ENCODE data around the gene KIF3B. TPM values are rescaled to one million over a fixed set of nuclear protein-coding genes. Genes with fewer than 3 reads are reported as not detected.

KIF3B gene
- total and polyA plus RNA-seq, 2 of the 13 experiments (the other 11 are each of a cell fraction or from before 2014, with no cell fraction given) = 23.6 to 28.8 TPM

- TF ChIP-seq AGO1 (IDR thresholded peaks at IDR 0.05; ENCODE audit: low read depth, low read length, poor library complexity, severe bottlenecking) = no peak
- no peak for TF ChIP-seq CREBL2 (CRISPR knock-in tag; IDR thresholded peaks at IDR 0.05; ENCODE audit: borderline replicate concordance)
- TF ChIP-seq HNF4G (IDR thresholded peaks at IDR 0.05; ENCODE audit: borderline replicate concordance, low read depth, low read length) = no peak
- TF ChIP-seq HNF4G (CRISPR knock-in tag; IDR thresholded peaks at IDR 0.05; ENCODE audit: borderline replicate concordance, low read depth) = no peak
- TF ChIP-seq SSRP1 (CRISPR knock-in tag; IDR thresholded peaks at IDR 0.05) = no peak
- no peak for TF ChIP-seq MTF2 (CRISPR knock-in tag; IDR thresholded peaks at IDR 0.05; ENCODE audit: borderline replicate concordance)
- no peak for TF ChIP-seq ZNF577 (CRISPR knock-in tag; IDR thresholded peaks at IDR 0.05; ENCODE audit: borderline replicate concordance, low read depth)
- no peak for TF ChIP-seq ZNF275 (CRISPR knock-in tag; IDR thresholded peaks at IDR 0.05; ENCODE audit: borderline replicate concordance)
- TF ChIP-seq ARNT (IDR thresholded peaks at IDR 0.05) = no peak
- TF ChIP-seq ZGPAT (CRISPR knock-in tag; IDR thresholded peaks at IDR 0.05) = peak; percentile 67; the same call in 1 of the 2 replicates
- no peak for TF ChIP-seq THRA (CRISPR knock-in tag; IDR thresholded peaks at IDR 0.05; ENCODE audit: borderline replicate concordance)
- TF ChIP-seq ZNF720 (CRISPR knock-in tag; IDR thresholded peaks at IDR 0.05) = no peak
- TF ChIP-seq NFAT5 (CRISPR knock-in tag; IDR thresholded peaks at IDR 0.05) = no peak
- no peak for TF ChIP-seq ZNF333 (CRISPR knock-in tag; IDR thresholded peaks at IDR 0.05; ENCODE audit: borderline replicate concordance)
- no peak for TF ChIP-seq SATB2 (CRISPR knock-in tag; IDR thresholded peaks at IDR 0.05)
- TF ChIP-seq PRDM15 (CRISPR knock-in tag; IDR thresholded peaks at IDR 0.05) = 0 out of 2 replicates have a peak, but pooled peaks have one; percentile 28
Measured at GRCh38 chr20:32263398-32263954, 14.0 kb upstream of the KIF3B start (continued).
